GM12878 (cell line): Measurements from ENCODE around the gene CLIP3. TPM values are rescaled to one million over a fixed set of nuclear protein-coding genes. Genes with fewer than 3 reads are reported as not detected.

Source experiments
- ATAC-seq: fragments of 200-7000 bp; cut with Tn5 transposase; 3 replicates; pipeline ENCODE4 v1.9.1; 2020; ENCODE audit warnings: mild to moderate bottlenecking, moderate library complexity
- BruUV-seq: library from RNA; stranded (reverse); fragments of 400-500 nt; replicated peaks from 2 replicates; lab custom pipeline; 2021; lab: Mats Ljungman, UMichigan
- CTCF ChIA-PET: fragments of 300-600 bp; sonication (Branson Sonifier 250); formaldehyde crosslinking; extraction: SDS; loops from one replicate; lab custom pipeline; 2021; ENCODE audit warnings: inconsistent platforms; lab: Yijun Ruan, JAX
- POLR2A ChIA-PET: fragments of 350-600 bp; formaldehyde crosslinking; extraction: SDS; loops from one replicate; lab custom pipeline; 2021; ENCODE audit warnings: inconsistent platforms; lab: Charles Lee
- RAD21 ChIA-PET: fragments of 300-600 bp; sonication (Branson Sonifier 250); formaldehyde crosslinking; loops from one replicate; lab custom pipeline; 2023; ENCODE audit warnings: antibody characterized with exemption; ENCODE audit not compliant: unreplicated experiment; lab: Charles Lee
- SMC1A ChIA-PET: fragments of 300-600 bp; sonication (Branson Sonifier 250); formaldehyde crosslinking; loops from one replicate; lab custom pipeline; 2023; ENCODE audit not compliant: unreplicated experiment, uncharacterized antibody; lab: Charles Lee
- DNase-seq: peaks from one replicate; pipeline ENCODE4 v3.0.0-alpha.2; 2011; ENCODE audit warnings: low read depth, low spot score
- FAIRE-seq: peaks from 3 replicates; lab custom pipeline; 2011; peaks lifted over from hg19 to GRCh38; lab: Jason Lieb, UNC
- H2AFZ ChIP-seq: 2 replicates; pipeline ENCODE4 v1.6.0; 2011; ENCODE audit warnings: low read depth, low read length, control low read depth; ENCODE audit not compliant: control insufficient read depth
- H3K27ac ChIP-seq: 2 replicates; pipeline ENCODE4 v1.5.1; 2011; ENCODE audit warnings: control low read depth; ENCODE audit not compliant: control insufficient read depth, insufficient read depth
- H3K27me3 ChIP-seq, 2 experiments: replicated peaks in 1 of 2; 2 replicates each; pipeline versions ENCODE4 v1.6.0 to v1.6.1; 2011; ENCODE audit warnings: low read length in 1 of 2; ENCODE audit not compliant: control insufficient read depth in 2 of 2, insufficient read depth in 2 of 2
- H3K36me3 ChIP-seq, 2 experiments: 2 replicates each; pipeline ENCODE4 v1.5.1; 2011; ENCODE audit warnings: low read length in 1 of 2; ENCODE audit not compliant: control insufficient read depth in 2 of 2, insufficient read depth in 2 of 2
- H3K4me1 ChIP-seq: 2 replicates; pipeline ENCODE4 v1.6.1; 2011; ENCODE audit warnings: mild to moderate bottlenecking, low read length, moderate library complexity, mixed read lengths; ENCODE audit not compliant: control insufficient read depth, insufficient read depth
- H3K4me2 ChIP-seq: 2 replicates; pipeline ENCODE4 v1.6.0; 2011; ENCODE audit warnings: control low read depth; ENCODE audit not compliant: control insufficient read depth, insufficient read depth
- H3K4me3 ChIP-seq: fragments of 200-600 bp; sonication (generic); 2 replicates; pipeline ENCODE4 v1.5.1; 2016
- H3K79me2 ChIP-seq: 2 replicates; pipeline ENCODE4 v1.6.0; 2011; ENCODE audit warnings: low read length; ENCODE audit not compliant: control insufficient read depth, insufficient read depth
- H3K9ac ChIP-seq: 2 replicates; pipeline ENCODE4 v1.8.0; 2011; ENCODE audit warnings: low read length, control low read depth, mixed read lengths; ENCODE audit not compliant: control insufficient read depth, insufficient read depth
- H3K9me3 ChIP-seq: replicated peaks from 3 replicates; pipeline ENCODE4 v1.5.1; 2011; ENCODE audit warnings: mild to moderate bottlenecking, low read length; ENCODE audit not compliant: control insufficient read depth, insufficient read depth
- H4K20me1 ChIP-seq: 2 replicates; pipeline ENCODE4 v1.6.0; 2011; ENCODE audit not compliant: control insufficient read depth, insufficient read depth
- ATF3 ChIP-seq: IDR thresholded peaks from 2 replicates; pipeline ENCODE4 v1.6.1; 2011; ENCODE audit warnings: low read depth, mild to moderate bottlenecking, low read length, moderate library complexity, borderline replicate concordance; ENCODE audit errors: extremely low read depth
- GABPA ChIP-seq: IDR thresholded peaks from 2 replicates; pipeline ENCODE4 v1.6.1; 2014; ENCODE audit warnings: antibody characterized with exemption, low read depth, mild to moderate bottlenecking, inconsistent platforms
- POU2F2 ChIP-seq: IDR thresholded peaks from 3 replicates; pipeline ENCODE4 v1.6.1; 2011; ENCODE audit warnings: low read depth, mild to moderate bottlenecking, low read length, borderline replicate concordance
- RUNX3 ChIP-seq: IDR thresholded peaks from 2 replicates; pipeline ENCODE4 v1.6.1; 2012; ENCODE audit warnings: low read length, inconsistent platforms
- TCF7 ChIP-seq: IDR thresholded peaks from 2 replicates; pipeline ENCODE4 v1.6.1; 2014; ENCODE audit warnings: antibody characterized with exemption, borderline replicate concordance
- ZNF24 ChIP-seq: fragments of 450-650 bp; IDR thresholded peaks from 2 replicates; pipeline ENCODE4 v1.6.1; 2017; ENCODE audit warnings: antibody characterized with exemption, mild to moderate bottlenecking
- ZNF687 ChIP-seq: fragments of 450-650 bp; IDR thresholded peaks from 2 replicates; pipeline ENCODE4 v1.6.1; 2017; ENCODE audit warnings: mild to moderate bottlenecking, moderate library complexity
- WGBS: methylation state at CpG from one replicate; pipeline ENCODE4 v1.1.6; 2016; ENCODE audit warnings: low lambda C conversion rate; ENCODE audit not compliant: insufficient replicate concordance, insufficient coverage; ENCODE audit errors: missing lambda C conversion rate; 5-methylcytosine and 5-hydroxymethylcytosine counted together
- in situ Hi-C: fragments of 300-500 bp; cut with MboI; formaldehyde crosslinking; loops from 9 replicates; pipeline ENCODE4 v1.14.3; 2018; ENCODE audit warnings: mixed read lengths
- intact Hi-C: fragments of 100-400 bp; cut with micrococcal nuclease; formaldehyde crosslinking; loops from one replicate; pipeline ENCODE4 v1.14.2; 2022; ENCODE audit not compliant: unreplicated experiment
- polyA plus RNA-seq, 11 experiments: library from polyadenylated mRNA; depleted of rRNA in 4 of 11; unstranded in 6 of 11; stranded (reverse) in 5 of 11; fragments of >200 nt; fragmentation: Nextera tagmentation in 4 of 11; fragmentation: Illumina TruSeq in 1 of 11; extraction: Ambion mirVana in 4 of 11; extraction: Trizol in 1 of 11; gene quantifications; 1 replicate in 1 of 11; 2 replicates in 10 of 11; pipeline versions ENCODE4 v1.2.1 to v1.2.3, GENCODE V29; 2011 to 2016; ENCODE audit warnings: inconsistent platforms in 2 of 11, missing spikeins in 2 of 11, low read depth in 1 of 11
- total RNA-seq, 4 experiments: library from RNA; depleted of rRNA in 3 of 4; stranded (reverse); fragments of >200 nt in 3 of 4; fragmentation: Illumina TruSeq in 1 of 4; extraction: Trizol in 1 of 4; gene quantifications; 2 replicates each; pipeline versions ENCODE4 v1.2.1 to v1.2.3, GENCODE V29; 2013 to 2021

The CLIP3 gene
- total and polyA plus RNA-seq, 10 of the 15 experiments (the other 5 are each of a cell fraction or from before 2014, with no cell fraction given) = 0.09 to 2.7 (median 0.45) TPM; not detected in 1

GRCh38 chr19:36031308-36031707, 1.4 kb downstream of the CLIP3 start:
- BruUV-seq = no TSS peak

More at GRCh38 chr19:36031308-36031707, 1.4 kb downstream of the CLIP3 start:
- Histone ChIP-seq H3K79me2 (no peaks in the 10 kb centered on the region), H3K4me2 (no peak overlapping the region), H3K9ac (no peak overlapping the region), H4K20me1 (no peaks in the 10 kb centered on the region), H3K27me3 (no peaks in the 10 kb centered on the region), H3K27ac (no peak overlapping the region), H3K4me3 (no peak overlapping the region), H3K36me3 (no peaks in the 10 kb centered on the region; a peak in 2 of 4 replicates), H3K4me1 (no peaks in the 10 kb centered on the region), H2AFZ (no peak overlapping the region), H3K9me3 (no peaks in the 10 kb centered on the region)
- in situ Hi-C loops (no loop called here), intact Hi-C loops (no loop called here)
- no peak for FAIRE-seq
- TF ChIP-seq POU2F2 = no peak
- no peak for TF ChIP-seq ATF3
- no peak for TF ChIP-seq ZNF687
- TF ChIP-seq GABPA = no peak
- TF ChIP-seq TCF7 = no peak
- no peak for TF ChIP-seq RUNX3
- no peak for TF ChIP-seq ZNF24
- ChIA-PET RAD21 (no interaction called here), POLR2A (no interaction called here), SMC1A (no interaction called here), CTCF (no interaction called here)
- no peak for DNase-seq
- WGBS = 98% methylated on average over 6 of the region's 6 CpGs
- no peak for ATAC-seq
